ENCODE results near the gene HSDL2. TPM values are rescaled to one million over a fixed set of nuclear protein-coding genes. Genes with fewer than 3 reads are reported as not detected.

The HSDL2 gene
- total RNA-seq, 1 experiment from 2014 or later: 24.4 TPM

DNA sequence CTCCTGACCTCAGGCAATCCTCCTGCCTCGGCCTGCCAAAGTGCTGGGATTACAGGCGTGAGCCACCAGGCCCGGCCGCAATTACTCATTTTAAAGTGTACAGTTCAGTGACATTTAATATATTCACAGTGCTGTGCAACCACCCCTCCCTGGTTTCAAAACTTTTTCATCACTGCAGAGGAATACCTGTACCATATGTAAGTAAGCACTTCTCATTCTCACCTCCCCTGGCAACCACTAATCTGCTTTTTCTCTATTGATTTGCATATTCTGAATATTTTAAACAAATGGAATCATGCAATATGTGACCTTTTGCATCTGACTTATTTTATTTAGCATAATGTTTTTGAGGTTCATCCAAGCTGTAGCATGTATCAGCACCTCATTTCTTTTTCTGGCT lies 85.4 kb downstream of the HSDL2 start:
- H3K27ac Mint-ChIP-seq (ENCODE audit: unreplicated experiment): no peak overlapping the region
- H3K4me3 Mint-ChIP-seq (ENCODE audit: low read depth, unreplicated experiment): no peak overlapping the region
- H3K4me1 Mint-ChIP-seq (ENCODE audit: low read depth, unreplicated experiment): no peaks in the 10 kb centered on the region
- H3K9me3 Mint-ChIP-seq (ENCODE audit: low read depth, unreplicated experiment): no peaks in the 10 kb centered on the region
- no peak for DNase-seq
- BruUV-seq (replicated peaks): no TSS peak
- H3K36me3 Mint-ChIP-seq (ENCODE audit: insufficient read depth, unreplicated experiment): no peaks in the 10 kb centered on the region
- CTCF ChIA-PET: no interaction called here
- TF ChIP-seq, protein P1, sequence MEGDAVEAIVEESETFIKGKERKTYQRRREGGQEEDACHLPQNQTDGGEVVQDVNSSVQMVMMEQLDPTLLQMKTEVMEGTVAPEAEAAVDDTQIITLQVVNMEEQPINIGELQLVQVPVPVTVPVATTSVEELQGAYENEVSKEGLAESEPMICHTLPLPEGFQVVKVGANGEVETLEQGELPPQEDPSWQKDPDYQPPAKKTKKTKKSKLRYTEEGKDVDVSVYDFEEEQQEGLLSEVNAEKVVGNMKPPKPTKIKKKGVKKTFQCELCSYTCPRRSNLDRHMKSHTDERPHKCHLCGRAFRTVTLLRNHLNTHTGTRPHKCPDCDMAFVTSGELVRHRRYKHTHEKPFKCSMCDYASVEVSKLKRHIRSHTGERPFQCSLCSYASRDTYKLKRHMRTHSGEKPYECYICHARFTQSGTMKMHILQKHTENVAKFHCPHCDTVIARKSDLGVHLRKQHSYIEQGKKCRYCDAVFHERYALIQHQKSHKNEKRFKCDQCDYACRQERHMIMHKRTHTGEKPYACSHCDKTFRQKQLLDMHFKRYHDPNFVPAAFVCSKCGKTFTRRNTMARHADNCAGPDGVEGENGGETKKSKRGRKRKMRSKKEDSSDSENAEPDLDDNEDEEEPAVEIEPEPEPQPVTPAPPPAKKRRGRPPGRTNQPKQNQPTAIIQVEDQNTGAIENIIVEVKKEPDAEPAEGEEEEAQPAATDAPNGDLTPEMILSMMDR (IDR thresholded peaks at IDR 0.05; ENCODE audit: unreplicated experiment): no peak
- no peaks in the 10 kb centered on the region for H3K27me3 Mint-ChIP-seq (ENCODE audit: unreplicated experiment)
- intact Hi-C loops (cut with micrococcal nuclease; ENCODE audit: unreplicated experiment): no loop called here

DNA sequence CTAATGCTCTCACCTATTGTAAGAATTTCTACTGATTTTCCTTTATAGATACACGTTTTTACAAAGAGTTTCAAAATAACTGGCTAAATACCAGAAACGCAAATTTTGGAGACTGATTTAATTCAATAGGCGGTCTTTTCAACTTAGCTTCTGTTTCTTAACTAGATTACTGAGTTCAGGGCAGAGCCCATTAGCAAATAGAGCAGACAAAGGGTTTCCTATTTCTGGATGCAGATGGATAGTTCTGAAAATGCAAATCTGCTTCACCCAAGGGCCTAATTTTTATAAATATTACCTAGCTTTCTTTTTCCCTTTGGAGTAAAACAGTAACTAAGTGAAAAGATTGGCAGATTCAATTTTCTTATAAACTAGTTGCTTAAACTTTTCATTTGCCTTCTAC lies 93.1 kb downstream of the HSDL2 start:
- H3K27me3 Mint-ChIP-seq (ENCODE audit: unreplicated experiment): no peaks in the 10 kb centered on the region
- no peaks in the 10 kb centered on the region for H3K4me1 Mint-ChIP-seq (ENCODE audit: low read depth, unreplicated experiment)
- intact Hi-C loops (cut with micrococcal nuclease; ENCODE audit: unreplicated experiment): no loop called here
- no peak overlapping the region for H3K27ac Mint-ChIP-seq (ENCODE audit: unreplicated experiment)
- H3K36me3 Mint-ChIP-seq (ENCODE audit: insufficient read depth, unreplicated experiment): no peaks in the 10 kb centered on the region
- no peaks in the 10 kb centered on the region for H3K9me3 Mint-ChIP-seq (ENCODE audit: low read depth, unreplicated experiment)
- no peak overlapping the region for H3K4me3 Mint-ChIP-seq (ENCODE audit: low read depth, unreplicated experiment)
- TF ChIP-seq, protein P1 (IDR thresholded peaks at IDR 0.05; ENCODE audit: unreplicated experiment): no peak
- CTCF ChIA-PET: no interaction called here
- DNase-seq: no peak
- no TSS peak for BruUV-seq (replicated peaks)

DNA sequence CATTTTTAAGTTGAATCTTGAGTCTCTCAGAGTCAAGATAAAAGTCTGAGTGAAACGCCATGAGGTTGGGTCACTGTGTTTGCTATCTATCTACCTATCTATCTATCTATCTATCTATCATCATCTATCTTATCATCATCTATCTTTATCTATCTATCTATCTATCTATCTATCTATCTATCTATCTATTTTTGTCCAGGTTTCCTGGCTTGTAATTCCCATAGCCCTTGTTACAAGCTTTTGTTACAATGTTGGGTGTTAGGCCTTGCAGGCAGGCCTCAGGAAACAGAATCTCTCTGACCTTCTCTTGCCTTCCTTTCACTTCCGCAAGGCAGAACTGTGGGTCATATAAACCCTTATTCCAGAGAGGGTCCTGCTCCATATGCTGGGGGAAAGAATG lies 94.1 kb downstream of the HSDL2 start:
- no peak overlapping the region for H3K27ac Mint-ChIP-seq (ENCODE audit: unreplicated experiment)
- no peaks in the 10 kb centered on the region for H3K36me3 Mint-ChIP-seq (ENCODE audit: insufficient read depth, unreplicated experiment)
- intact Hi-C loops (cut with micrococcal nuclease; ENCODE audit: unreplicated experiment): no loop called here
- H3K4me1 Mint-ChIP-seq (ENCODE audit: low read depth, unreplicated experiment): no peaks in the 10 kb centered on the region
- CTCF ChIA-PET: no interaction called here
- no peaks in the 10 kb centered on the region for H3K9me3 Mint-ChIP-seq (ENCODE audit: low read depth, unreplicated experiment)
- TF ChIP-seq, protein P1 (IDR thresholded peaks at IDR 0.05; ENCODE audit: unreplicated experiment): no peak
- BruUV-seq (replicated peaks): no TSS peak
- H3K27me3 Mint-ChIP-seq (ENCODE audit: unreplicated experiment): no peaks in the 10 kb centered on the region
- DNase-seq: no peak
- no peak overlapping the region for H3K4me3 Mint-ChIP-seq (ENCODE audit: low read depth, unreplicated experiment)

DNA sequence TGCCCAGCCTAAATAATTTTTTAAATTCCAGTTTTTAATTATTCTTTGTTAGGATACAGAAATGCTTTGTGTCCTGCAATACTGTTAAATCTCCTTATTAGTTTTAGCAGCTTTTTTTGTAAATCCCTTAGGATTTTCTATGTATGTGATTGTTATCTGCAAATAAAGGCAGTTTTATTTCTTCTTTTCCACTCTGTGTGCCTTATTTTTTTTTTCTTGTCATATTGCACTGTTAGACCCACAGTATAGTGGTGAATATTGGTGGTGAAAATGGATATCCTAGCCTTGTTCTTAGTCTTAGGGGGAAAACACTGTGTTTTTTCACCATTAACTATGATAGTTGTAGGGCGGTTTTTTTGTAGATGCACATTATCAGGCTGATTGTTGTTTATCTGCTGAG lies 95.4 kb downstream of the HSDL2 start:
- TF ChIP-seq, protein P1 (IDR thresholded peaks at IDR 0.05; ENCODE audit: unreplicated experiment): no peak
- Mint-ChIP-seq H3K4me1 (ENCODE audit: low read depth, unreplicated experiment) (no peaks in the 10 kb centered on the region), H3K4me3 (ENCODE audit: low read depth, unreplicated experiment) (no peak overlapping the region), H3K27me3 (ENCODE audit: unreplicated experiment) (no peaks in the 10 kb centered on the region), H3K27ac (ENCODE audit: unreplicated experiment) (no peak overlapping the region), H3K36me3 (ENCODE audit: insufficient read depth, unreplicated experiment) (no peaks in the 10 kb centered on the region), H3K9me3 (ENCODE audit: low read depth, unreplicated experiment) (no peaks in the 10 kb centered on the region)
- intact Hi-C loops (cut with micrococcal nuclease; ENCODE audit: unreplicated experiment): no loop called here
- CTCF ChIA-PET: no interaction called here
- BruUV-seq (replicated peaks): no TSS peak
- DNase-seq: no peak

DNA sequence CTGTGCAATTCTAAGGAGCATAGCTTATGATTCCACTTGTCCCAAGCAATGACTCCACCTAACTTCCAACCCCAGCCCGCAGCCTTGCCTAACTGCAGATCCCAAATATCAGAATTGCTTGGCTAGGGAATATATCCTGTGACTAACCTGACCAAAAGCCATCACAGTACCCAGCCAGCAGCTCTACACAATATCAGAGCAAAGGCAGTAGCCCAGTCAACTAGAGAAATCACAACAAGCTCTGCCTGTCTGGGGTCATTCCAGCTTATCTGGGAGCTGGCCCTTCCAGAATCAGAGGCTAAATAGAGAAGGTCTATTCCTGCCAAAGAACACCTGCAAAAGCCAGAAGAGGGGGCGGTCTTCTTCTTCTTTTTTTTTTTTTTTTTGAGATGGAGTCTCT lies 97.4 kb downstream of the HSDL2 start:
- no TSS peak for BruUV-seq (replicated peaks)
- no peaks in the 10 kb centered on the region for H3K4me1 Mint-ChIP-seq (ENCODE audit: low read depth, unreplicated experiment)
- no peak for DNase-seq
- CTCF ChIA-PET: no interaction called here
- H3K4me3 Mint-ChIP-seq (ENCODE audit: low read depth, unreplicated experiment): no peak overlapping the region
- H3K9me3 Mint-ChIP-seq (ENCODE audit: low read depth, unreplicated experiment): no peaks in the 10 kb centered on the region
- no peaks in the 10 kb centered on the region for H3K36me3 Mint-ChIP-seq (ENCODE audit: insufficient read depth, unreplicated experiment)
- H3K27me3 Mint-ChIP-seq (ENCODE audit: unreplicated experiment): no peaks in the 10 kb centered on the region
- TF ChIP-seq, protein P1 (IDR thresholded peaks at IDR 0.05; ENCODE audit: unreplicated experiment): no peak
- intact Hi-C loops (cut with micrococcal nuclease; ENCODE audit: unreplicated experiment): no loop called here
- H3K27ac Mint-ChIP-seq (ENCODE audit: unreplicated experiment): no peak overlapping the region
